Spleen (tissue), 7 donors: Measurements from ENCODE around the gene CLASP1.

ENCODE experiments used
- CTCF ChIP-seq, 11 experiments: fragments of 200-600 bp in 7 of 11; fragments of 450-650 bp in 4 of 11; sonication (generic) in 4 of 11; IDR thresholded peaks in 8 of 11; conservative IDR thresholded peaks in 3 of 11; 1 replicate in 7 of 11; 2 replicates in 4 of 11; pipeline versions ENCODE4 v1.4.0 to v1.8.0; 2016 to 2021; ENCODE audit warnings: antibody characterized with exemption in 11 of 11, inconsistent platforms in 4 of 11, mild to moderate bottlenecking in 1 of 11
- POLR2A ChIP-seq, 3 donors: fragments of 450-650 bp; IDR thresholded peaks; one replicate each; pipeline ENCODE4 v1.5.1; 2017; ENCODE audit warnings: antibody characterized with exemption in 3 of 3, mild to moderate bottlenecking in 1 of 3
- POLR2AphosphoS5 ChIP-seq, 3 donors: sonication (generic); formaldehyde crosslinking; IDR thresholded peaks; one replicate each; pipeline ENCODE4 v1.5.1; 2017; ENCODE audit warnings: antibody characterized with exemption in 3 of 3
- donor health status: DM: no; HTN: no; CAD: no; lungs with moderate emphysema.
- donor health status: DM: no; HTN: no; CAD: no.
- donor health status: DM: no; HTN: no; CAD: no.

GRCh38 chr2:121534007-121534406 lies 115.3 kb downstream of the CLASP1 start:
- TF ChIP-seq CTCF (IDR thresholded peaks at IDR 0.05 in 8 of 11, conservative IDR thresholded peaks at IDR 0.05 in 3 of 11) (no peak), POLR2A (IDR thresholded peaks at IDR 0.05) (no peak), POLR2AphosphoS5 (IDR thresholded peaks at IDR 0.05) (no peak)
